Measurements from ENCODE around the gene LHFPL6. TPM values are rescaled to one million over a fixed set of nuclear protein-coding genes. Genes with fewer than 3 reads are reported as not detected.

Gene LHFPL6
- total RNA-seq, 1 experiment from 2014 or later, result 25.7 TPM

GRCh38 chr13:39596685-39597084 is 6.3 kb downstream of the LHFPL6 start:
- H3K9me3 ChIP-seq (ENCODE audit: control insufficient read depth, insufficient read depth, low read depth, low read length), result no peaks in the 10 kb centered on the region
- intact Hi-C loops (cut with micrococcal nuclease; ENCODE audit: unreplicated experiment), result no loop called here
- ChIA-PET CTCF (no interaction called here), POLR2A (interaction anchor here (0.7 kb wide), 1 partner anchor 81 kb away, joined by 3 read pairs; no protein-coding TSS in a partner anchor)
- H3K36me3 ChIP-seq (ENCODE audit: control insufficient read depth, insufficient read depth, low read length), result no peaks in the 10 kb centered on the region
- peaks cover 30% of the 10 kb centered on the region for H3K4me1 ChIP-seq (ENCODE audit: control insufficient read depth, insufficient read depth, low read length)
- in situ Hi-C loops (cut with HindIII; ENCODE audit: low pct_unique_long_range_greater_than_20kb, low sequenced_read_pairs), result no loop called here
- no TSS peak for BruUV-seq (replicated peaks)
- DNase-seq (ENCODE audit: low read depth, low spot score) (no peak), ATAC-seq (0 out of 2 replicates have a peak, but pooled peaks have one; percentile 38)
- TF ChIP-seq POLR2AphosphoS5 (IDR thresholded peaks at IDR 0.05; ENCODE audit: low read depth, low read length) (no peak), CTCF (IDR thresholded peaks at IDR 0.05) (no peak), TCF7L2 (IDR thresholded peaks at IDR 0.05; ENCODE audit: low read depth, low read length) (no peak), REST (IDR thresholded peaks at IDR 0.05; ENCODE audit: insufficient read depth in 1 of 2, low read depth in 2 of 2, low read length in 1 of 2) (no peak), SIN3A (IDR thresholded peaks at IDR 0.05; ENCODE audit: borderline replicate concordance, insufficient read depth, low read depth, low read length) (no peak)
- H3K27ac ChIP-seq (ENCODE audit: low read length), result no peak overlapping the region
- H3K4me3 ChIP-seq (ENCODE audit: low read depth in 2 of 2, low read length in 2 of 2), result no peak overlapping the region
- no peaks in the 10 kb centered on the region for H3K27me3 ChIP-seq (ENCODE audit: control insufficient read depth, insufficient read depth, low read length)

GRCh38 chr13:39596176-39596575 is 6.8 kb downstream of the LHFPL6 start:
- in situ Hi-C loops (cut with HindIII; ENCODE audit: low pct_unique_long_range_greater_than_20kb, low sequenced_read_pairs), result no loop called here
- CTCF ChIA-PET, result no interaction called here
- BruUV-seq (replicated peaks), result no TSS peak

More at GRCh38 chr13:39596176-39596575, 6.8 kb downstream of the LHFPL6 start:
- intact Hi-C loops (cut with micrococcal nuclease; ENCODE audit: unreplicated experiment), result no loop called here
- no peak for TF ChIP-seq TCF7L2 (IDR thresholded peaks at IDR 0.05; ENCODE audit: low read depth, low read length)
- no peak for TF ChIP-seq SIN3A (IDR thresholded peaks at IDR 0.05; ENCODE audit: borderline replicate concordance, insufficient read depth, low read depth, low read length)
- TF ChIP-seq POLR2AphosphoS5 (IDR thresholded peaks at IDR 0.05; ENCODE audit: low read depth, low read length), result no peak
- TF ChIP-seq REST (IDR thresholded peaks at IDR 0.05; ENCODE audit: insufficient read depth in 1 of 2, low read depth in 2 of 2, low read length in 1 of 2), result no peak
- TF ChIP-seq CTCF (IDR thresholded peaks at IDR 0.05), result no peak
- no peak overlapping the region for H3K27ac ChIP-seq (ENCODE audit: low read length)
- no peaks in the 10 kb centered on the region for H3K36me3 ChIP-seq (ENCODE audit: control insufficient read depth, insufficient read depth, low read length)
- H3K4me1 ChIP-seq (ENCODE audit: control insufficient read depth, insufficient read depth, low read length), result peaks cover 34% of the 10 kb centered on the region
- H3K27me3 ChIP-seq (ENCODE audit: control insufficient read depth, insufficient read depth, low read length), result no peaks in the 10 kb centered on the region
- ATAC-seq (no peak), DNase-seq (ENCODE audit: low read depth, low spot score) (no peak)
- POLR2A ChIA-PET, result no interaction called here
- H3K9me3 ChIP-seq (ENCODE audit: control insufficient read depth, insufficient read depth, low read depth, low read length), result no peaks in the 10 kb centered on the region
- H3K4me3 ChIP-seq (ENCODE audit: low read depth in 2 of 2, low read length in 2 of 2), result no peak overlapping the region

All from Panc1 (cell line).